Measurements from ENCODE around the gene AKR1B1.

AKR1B1 gene

DNA sequence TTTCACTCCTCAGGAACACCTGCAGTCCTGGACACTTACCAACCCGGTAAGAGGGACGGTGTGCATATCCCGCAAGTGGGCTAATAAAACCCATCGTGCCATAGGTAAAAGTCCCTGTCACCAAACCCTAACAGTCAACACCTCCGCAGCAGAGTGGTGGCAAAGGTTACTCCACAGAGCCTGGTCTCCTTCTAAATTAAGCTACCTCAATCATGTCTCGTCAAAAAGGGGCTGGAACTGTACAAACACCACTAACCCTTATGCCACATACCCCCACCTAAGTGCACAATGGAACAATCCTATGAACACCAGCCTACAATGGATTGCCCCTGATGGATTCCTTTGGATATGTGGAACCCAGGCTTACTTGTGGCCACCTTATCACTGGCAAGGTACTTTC is 9.6 kb upstream of the AKR1B1 start:
- no peak for DNase-seq

GRCh38 chr7:134468054-134468453 is 9.2 kb upstream of the AKR1B1 start:
- DNase-seq = no peak

DNA sequence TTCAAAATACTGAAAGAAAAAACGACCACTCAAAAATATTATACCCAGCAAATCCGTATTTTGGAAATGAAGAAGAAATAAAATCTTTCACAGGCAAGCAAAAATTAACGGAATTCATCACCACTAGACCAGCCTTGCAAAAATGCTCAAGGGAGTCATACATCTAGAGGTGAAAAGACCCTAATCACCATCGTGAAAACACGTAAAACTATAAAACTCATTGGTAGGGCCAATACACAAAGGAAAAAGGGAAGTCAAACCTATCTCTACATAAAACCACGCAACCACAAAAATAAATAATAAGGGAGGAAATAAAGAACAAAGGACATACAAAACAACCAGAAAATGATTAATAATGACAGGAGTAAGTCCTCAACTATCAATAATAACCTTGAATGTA is 6.6 kb upstream of the AKR1B1 start:
- DNase-seq = no peak

GRCh38 chr7:134464496-134464895 is 5.6 kb upstream of the AKR1B1 start:
- no peak for DNase-seq

GRCh38 chr7:134463751-134464150 is 4.9 kb upstream of the AKR1B1 start:
- no peak for DNase-seq

DNA sequence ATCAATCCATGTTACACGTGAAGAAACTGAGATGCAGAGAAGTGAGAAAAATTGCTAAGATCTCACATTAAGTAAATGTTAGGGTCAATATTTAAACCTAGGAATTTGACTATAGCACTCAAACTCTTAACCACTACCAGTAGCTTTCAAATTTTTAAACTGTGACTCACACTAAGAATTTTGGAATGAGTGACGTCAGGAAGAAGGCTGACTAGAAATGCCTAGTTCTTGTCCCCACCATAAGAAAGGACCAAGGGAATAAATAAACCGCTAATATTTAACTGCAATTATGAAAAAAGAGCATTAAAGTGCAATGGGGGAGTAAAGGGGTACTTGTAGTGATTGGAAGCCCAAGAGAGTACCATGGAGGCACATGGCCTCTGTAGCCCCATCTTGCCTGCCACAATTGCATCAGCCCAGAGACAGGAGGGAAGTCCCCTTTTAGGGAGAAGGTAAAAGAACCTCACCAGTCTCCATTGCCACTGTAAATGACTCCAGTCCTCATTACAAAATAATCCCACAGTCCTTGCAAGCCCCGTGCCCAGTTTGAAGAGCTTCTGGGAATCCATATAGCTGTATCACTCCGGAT is 3.5 kb upstream of the AKR1B1 start:
- no peak for DNase-seq

- no peak for DNase-seq
Measured at GRCh38 chr7:134461916-134462315, 3.0 kb upstream of the AKR1B1 start.

- no peak for DNase-seq
Measured at GRCh38 chr7:134459981-134460380, 1.1 kb upstream of the AKR1B1 start.

- peak; percentile 59 for DNase-seq
Measured at GRCh38 chr7:134458341-134458805, 527 bp downstream of the AKR1B1 start.

DNA sequence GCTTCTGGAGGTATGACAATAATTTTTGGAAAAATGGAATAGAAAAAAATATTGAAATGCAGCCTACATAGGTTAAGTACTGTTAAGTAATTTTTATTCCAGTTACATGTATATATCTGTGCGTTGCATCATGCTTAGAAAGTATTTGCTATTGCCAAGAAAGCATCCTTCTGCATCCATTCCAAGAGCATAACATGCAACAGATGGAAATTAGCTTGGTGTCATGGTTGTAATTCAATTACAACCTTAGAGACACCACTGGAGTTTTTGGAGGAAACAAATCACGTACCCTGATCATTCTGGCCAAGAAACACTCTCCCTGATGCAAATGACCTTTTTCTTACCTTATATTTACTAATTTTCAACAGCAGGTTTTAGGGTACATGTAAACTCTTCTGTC is 1.7 kb downstream of the AKR1B1 start:
- no peak for DNase-seq

- no peak for DNase-seq
Measured at GRCh38 chr7:134454277-134454676, 4.6 kb downstream of the AKR1B1 start.

DNA sequence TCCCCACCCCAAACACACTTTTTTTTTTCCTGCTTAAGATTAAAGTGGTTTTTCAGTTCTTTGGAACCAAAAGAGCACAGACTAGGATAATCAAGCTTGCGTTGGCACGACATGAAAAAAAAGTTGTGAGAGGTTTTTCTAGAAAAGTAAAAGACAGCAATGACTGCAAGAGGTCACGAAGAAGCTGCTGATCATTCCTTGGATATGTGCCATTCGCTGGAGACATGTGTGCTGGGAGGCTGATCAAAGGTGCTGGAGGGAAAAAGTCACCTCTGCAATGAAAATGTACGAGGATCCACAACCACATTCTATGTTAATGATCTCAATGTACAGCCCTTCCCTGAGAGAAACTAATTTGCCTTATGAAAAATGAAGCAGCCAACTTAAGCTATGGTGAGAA is 5.4 kb downstream of the AKR1B1 start:
- DNase-seq = no peak

- no peak for DNase-seq
Measured at GRCh38 chr7:134452991-134453473, 5.9 kb downstream of the AKR1B1 start.

DNA sequence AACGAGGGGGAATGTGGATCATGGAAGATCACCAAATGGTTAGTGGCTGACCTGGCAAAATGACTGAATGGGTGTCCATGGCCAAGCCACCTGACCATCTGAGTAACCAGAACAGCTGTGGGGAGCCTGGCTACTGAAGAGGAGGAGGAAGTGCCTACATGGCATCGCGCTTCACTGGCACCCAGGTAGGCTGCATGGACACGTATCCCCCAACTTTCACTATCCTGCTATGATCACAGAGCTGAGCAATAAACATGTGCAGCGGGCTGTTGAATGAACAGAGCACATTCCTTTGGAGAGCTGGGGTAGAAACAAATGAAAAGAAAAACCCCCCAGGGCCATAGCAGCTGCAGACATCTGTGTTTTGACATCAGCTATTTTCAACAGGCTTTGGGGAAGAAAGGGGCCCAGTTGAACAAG is 6.5 kb downstream of the AKR1B1 start:
- no peak for DNase-seq

GRCh38 chr7:134451656-134452055 is 7.2 kb downstream of the AKR1B1 start:
- DNase-seq = no peak

GRCh38 chr7:134450294-134451000 is 8.5 kb downstream of the AKR1B1 start:
- no peak for DNase-seq

- DNase-seq = no peak
Measured at GRCh38 chr7:134449680-134450079, 9.2 kb downstream of the AKR1B1 start.

DNA sequence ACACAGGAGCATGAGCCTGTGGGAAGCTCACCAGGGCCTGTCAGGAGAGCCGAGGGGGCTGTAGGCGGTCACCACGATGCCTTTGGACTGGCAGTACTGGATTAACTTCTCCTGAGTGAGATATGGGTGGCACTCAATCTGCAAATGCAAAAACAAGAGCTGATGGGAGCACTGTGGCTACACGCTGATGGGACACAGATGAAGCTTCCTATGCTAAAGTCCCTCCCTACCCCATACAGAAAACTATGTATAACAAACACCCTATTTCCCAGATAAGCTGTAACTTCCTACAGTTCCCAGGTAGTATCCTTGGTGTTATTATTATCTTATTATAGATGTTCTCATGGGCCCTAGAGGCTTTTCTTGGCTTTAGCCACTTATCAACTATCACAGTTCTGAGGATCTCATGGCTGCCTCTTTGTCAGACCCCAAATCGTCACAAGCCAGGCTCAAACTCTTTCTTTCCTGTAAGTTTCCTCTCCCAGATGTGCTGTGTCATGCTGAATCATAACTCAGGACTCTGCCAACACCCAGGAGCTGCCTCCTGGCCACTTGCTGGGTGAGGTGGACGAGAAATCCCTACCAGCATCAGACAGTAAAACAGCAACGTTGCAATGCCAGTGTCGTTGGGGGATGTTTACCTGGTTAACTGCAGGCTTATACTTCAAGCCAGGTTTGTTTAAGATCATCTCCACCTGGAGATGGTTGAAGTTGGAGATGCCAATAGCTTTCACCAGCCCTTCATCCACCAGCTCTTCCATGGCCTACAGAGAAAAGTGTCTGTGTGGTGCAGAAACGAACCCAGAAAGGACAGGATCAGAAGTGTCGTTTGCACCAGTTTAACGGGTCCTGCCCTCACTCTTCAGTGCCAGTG is 10.3 kb downstream of the AKR1B1 start:
- no peak for DNase-seq

GRCh38 chr7:134447383-134447782 is 11.5 kb downstream of the AKR1B1 start:
- DNase-seq = no peak

DNA sequence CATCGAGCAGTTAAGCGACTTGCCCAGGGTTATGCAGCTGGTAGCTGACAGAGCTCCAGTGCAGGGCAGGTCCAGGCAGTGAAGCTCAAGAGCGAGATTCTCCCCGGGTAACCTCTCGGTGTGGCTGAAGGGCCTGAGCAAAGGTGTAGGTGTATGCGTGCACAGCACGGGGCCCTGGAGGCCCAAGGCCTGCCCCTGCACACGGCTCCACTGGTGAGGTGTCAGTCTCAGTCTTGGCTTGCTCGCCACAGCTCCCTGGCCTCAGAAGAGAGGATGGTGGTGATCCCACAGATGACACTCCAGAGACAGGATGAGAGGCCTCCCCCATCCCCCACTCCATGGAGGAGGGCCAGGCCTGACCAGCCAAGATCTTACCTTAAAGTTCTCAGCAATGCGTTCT is 12.0 kb downstream of the AKR1B1 start:
- no peak for DNase-seq

DNA sequence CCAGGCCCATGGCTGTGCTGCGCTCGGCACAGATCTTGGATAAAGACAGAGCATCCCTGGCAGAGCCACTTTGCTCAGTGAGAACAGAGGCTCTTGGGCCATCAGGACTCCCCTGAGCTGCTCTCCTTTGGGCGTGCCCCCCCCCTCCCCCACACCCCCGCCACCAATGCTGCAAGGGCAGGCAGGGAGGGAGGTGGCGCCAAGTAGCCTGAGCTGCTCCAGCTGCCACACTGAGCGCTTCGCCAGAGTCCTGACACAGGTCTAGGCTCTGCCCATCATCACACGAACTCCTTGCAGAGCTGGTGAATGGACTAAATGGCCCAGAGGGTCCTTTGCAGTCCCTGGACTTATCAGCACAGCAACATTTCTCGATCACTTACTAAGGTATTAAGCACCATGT is 12.5 kb downstream of the AKR1B1 start:
- DNase-seq = no peak

DNA sequence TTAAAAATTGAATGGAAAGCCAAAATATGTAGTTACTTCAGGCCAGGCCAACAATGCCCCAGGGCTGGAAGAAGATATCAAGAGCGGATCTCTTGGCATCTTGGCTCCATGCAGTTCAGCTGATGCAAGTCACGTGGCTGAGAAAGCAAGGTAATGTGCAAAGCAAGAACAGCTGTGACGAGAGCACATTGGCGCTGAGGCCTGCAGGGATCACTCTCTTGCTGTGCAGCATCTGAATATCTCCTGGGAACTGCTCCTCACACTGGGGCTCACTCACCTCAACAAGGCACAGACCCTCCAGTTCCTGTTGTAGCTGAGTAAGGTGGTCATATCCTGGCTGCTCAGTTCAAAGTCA is 14.0 kb downstream of the AKR1B1 start:
- no peak for DNase-seq

DNA sequence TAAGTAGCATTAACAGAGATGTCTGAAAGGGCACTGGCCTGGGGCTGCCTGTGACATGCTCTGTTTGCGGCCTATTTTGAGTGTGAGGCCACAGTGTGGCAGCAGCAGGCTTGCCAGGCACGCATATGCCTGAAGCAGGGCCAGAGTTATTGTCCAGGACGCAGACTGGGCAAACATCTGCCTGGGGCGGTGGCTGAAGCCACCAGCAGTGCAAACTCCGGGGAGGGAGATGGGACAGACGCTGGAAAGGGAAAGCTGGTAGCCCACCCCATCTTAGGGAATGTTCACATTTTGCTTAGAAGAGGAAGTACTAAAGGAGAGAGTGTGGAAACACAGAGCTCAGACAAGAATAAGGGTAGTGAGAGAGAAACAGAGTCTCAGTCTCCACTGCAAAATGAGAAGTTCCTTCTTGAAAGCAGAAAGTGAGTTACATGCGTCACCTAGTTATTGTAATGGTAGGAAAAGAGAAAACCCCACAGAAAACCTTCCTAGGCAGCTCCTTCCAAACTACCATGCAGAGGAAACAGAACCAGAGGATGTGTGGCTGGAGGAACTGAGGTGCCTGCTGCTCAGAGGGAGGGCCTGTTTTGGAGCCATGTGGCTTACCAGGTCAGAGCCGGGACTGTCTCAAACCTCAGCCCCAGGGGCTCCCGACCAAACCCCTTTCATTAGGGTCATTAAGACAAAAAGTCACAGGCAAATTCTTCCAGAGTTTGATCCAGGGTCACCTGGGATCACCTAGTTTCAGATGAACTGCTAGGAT is 14.5 kb downstream of the AKR1B1 start:
- no peak for DNase-seq

Data from NCI-H526 treated with DMSO at 0.1 percent for 48 hours (cell line).